ENCODE measurements around the gene CALR.
"Not testable (repeated sequence)": the region's sequence is repeated elsewhere in the genome, so short reads cannot be mapped to it uniquely, and the experiment has no call there.

Gene CALR

DNA sequence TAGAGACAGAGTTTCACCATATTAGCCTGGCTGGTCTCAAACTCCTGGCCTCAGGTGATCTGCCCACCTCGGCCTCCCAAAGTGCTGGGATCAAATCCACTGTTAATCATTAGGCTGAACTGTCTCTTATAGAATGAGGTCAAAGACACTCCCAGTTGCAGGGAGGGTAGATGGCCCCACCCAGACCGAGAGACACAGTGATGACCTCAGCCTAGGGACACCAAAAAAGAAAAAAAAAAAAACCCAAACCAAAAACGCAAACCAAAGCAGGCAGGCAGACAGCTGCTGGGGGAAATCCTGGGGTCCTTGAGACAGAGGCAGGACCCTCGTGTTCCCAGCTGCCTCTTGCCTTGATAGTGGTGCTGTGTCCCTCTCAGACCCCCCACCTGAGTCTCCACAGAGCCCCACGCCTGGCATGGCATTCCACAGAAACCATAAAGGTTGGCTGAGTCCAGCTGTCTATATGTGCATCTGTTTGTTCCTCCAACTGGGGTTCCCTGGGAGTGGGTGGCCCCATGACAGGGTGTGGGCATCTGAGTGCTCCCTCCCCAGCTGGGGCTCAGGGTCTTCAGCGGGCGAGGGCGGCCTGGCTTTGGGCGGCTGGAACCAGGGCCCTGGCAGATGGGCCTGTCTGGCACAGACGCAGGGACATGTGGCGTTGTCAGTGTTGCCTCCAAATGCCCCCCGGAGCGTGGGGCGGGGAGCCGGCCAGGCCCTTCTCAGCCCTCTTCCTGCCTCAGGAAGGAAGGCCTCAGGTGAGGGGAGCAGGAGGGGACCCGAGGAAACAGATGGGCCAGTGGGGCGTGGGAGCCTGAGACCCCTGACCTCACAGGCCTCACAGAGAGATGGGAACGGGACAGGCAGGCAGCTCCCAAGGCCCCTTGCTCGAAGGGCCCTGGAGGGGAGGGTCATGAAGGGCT, 36.2 kb downstream of the CALR start:
- peak overlapping the region in 9 of 11 experiments; percentile 42 to 79 (median 73); a peak in 18 of 22 replicates for H3K27ac ChIP-seq
- no peak for TF ChIP-seq Cebpa-rat (IDR thresholded peaks at IDR 0.05)
- H3K9ac ChIP-seq = peak overlapping the region in 9 of 11 experiments; percentile 28 to 71 (median 56); a peak in 18 of 22 replicates

DNA sequence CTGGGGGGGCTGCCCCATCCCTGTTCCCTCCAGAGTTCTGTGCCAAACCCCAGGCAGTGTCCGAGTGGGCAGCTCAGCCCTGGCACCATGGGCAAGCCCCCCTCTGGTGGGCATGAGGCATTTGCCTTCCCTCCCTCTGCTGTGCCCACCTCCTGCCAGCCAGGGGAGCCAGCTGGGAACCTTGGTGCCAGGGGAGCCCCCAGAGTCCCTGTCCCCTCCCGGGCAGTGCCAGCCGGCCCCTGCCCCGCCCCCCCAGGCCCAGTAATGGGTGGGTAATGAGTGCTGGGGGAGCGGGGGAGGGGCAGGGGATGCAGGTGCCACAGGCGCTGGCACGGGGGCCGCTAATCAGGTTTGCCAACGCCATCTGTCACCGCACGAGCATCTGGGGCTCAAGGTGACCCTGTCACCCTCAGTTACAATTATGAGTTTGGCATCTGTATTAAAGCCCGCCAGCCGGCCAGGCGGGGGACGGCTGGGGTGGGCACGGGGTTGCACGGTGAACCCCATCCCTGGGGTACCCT, 36.9 kb downstream of the CALR start:
- no peaks in the 10 kb centered on the region for H3K9me3 ChIP-seq (replicated peaks in 1 of 11)
- H3K9ac ChIP-seq = peak overlapping the region in 8 of 11 experiments; percentile 44 to 71 (median 58); a peak in 16 of 22 replicates
- H3K27ac ChIP-seq = peak overlapping the region in 9 of 11 experiments; percentile 42 to 79 (median 73); a peak in 17 of 22 replicates
- peaks cover 19 to 37% (median 34%) of the 10 kb centered on the region in 10 experiments for H3K4me1 ChIP-seq
- H3K36me3 ChIP-seq = no peaks in the 10 kb centered on the region
- H3K4me2 ChIP-seq = peak overlapping the region in 10 of 11 experiments; percentile 62 to 85 (median 74); a peak in 20 of 22 replicates
- TF ChIP-seq Cebpa-rat (IDR thresholded peaks at IDR 0.05) = no peak
- H3K4me3 ChIP-seq = no peak overlapping the region
- H4K20me1 ChIP-seq = no peaks in the 10 kb centered on the region
- H3K27me3 ChIP-seq = no peaks in the 10 kb centered on the region

More for the DNA sequence above, 36.2 kb downstream of the CALR start:
- peak overlapping the region; percentile 34 to 85 (median 72) for H3K4me2 ChIP-seq
- H3K4me3 ChIP-seq = no peak overlapping the region
- no peaks in the 10 kb centered on the region for H3K9me3 ChIP-seq (replicated peaks in 1 of 11)
- H4K20me1 ChIP-seq = no peaks in the 10 kb centered on the region
- H3K27me3 ChIP-seq = no peaks in the 10 kb centered on the region
- H3K4me1 ChIP-seq = peaks cover 19 to 34% (median 27%) of the 10 kb centered on the region in 10 experiments
- H3K36me3 ChIP-seq = no peaks in the 10 kb centered on the region

DNA sequence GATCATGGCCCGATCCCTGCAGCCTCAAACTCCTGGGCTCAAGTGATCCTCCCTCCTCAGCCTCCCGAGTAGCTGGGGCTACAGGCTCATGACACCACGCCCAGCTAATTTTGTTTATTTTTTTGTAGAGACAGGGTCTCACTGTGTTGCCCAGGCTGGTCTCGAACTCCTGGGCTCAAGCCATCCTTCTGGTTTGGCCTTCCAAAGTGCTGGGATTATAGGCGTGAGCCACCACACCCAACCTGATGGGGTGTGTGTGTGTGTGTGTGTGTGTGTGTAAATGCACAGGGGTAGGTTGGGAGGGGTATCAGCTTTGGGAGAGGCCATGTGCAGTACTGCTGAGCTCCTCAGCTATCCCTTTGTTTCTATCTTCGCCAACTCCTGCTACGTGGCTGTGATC, 37.7 kb downstream of the CALR start:
- not testable (repeated sequence) for H3K27ac ChIP-seq; H3K4me2 ChIP-seq; H3K4me3 ChIP-seq; H3K27me3 ChIP-seq; H3K9me3 ChIP-seq (replicated peaks in 1 of 11); H4K20me1 ChIP-seq; H3K9ac ChIP-seq; H3K36me3 ChIP-seq
- peaks cover 19 to 40% (median 35%) of the 10 kb centered on the region in 10 experiments for H3K4me1 ChIP-seq

DNA sequence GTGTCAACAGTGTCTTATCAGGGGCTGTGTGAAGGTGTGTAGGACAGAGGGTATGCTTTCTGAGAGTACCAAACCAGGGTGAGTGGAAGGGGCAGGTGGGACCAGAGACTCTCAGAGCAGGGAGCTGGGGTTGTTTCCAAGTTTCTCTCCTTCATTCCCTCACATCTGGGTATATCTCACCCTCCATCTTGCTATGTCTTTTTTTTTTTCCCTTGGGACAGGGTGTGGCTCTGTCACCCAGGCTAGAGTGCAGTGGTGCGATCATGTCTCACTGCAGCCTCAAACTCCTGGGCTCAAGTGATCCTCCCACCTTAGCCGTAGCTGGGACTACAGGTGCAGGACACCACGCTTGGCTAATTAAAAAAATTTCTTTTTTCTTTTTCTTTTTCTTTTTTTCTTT, 41.6 kb downstream of the CALR start:
- Histone ChIP-seq H3K9ac (no peak overlapping the region), H3K9me3 (replicated peaks in 1 of 11) (no peaks in the 10 kb centered on the region), H3K4me3 (no peak overlapping the region), H3K4me2 (peak overlapping the region in 9 of 11 experiments; percentile 26 to 58 (median 37); a peak in 16 of 22 replicates), H3K27ac (no peak overlapping the region), H4K20me1 (peaks cover 0 to 5% (median 0%) of the 10 kb centered on the region in 11 experiments; a peak in 1 of 22 replicates), H3K36me3 (no peaks in the 10 kb centered on the region), H3K27me3 (no peaks in the 10 kb centered on the region), H3K4me1 (peaks cover 17 to 43% (median 37%) of the 10 kb centered on the region in 10 experiments)
- TF ChIP-seq Cebpa-rat (IDR thresholded peaks at IDR 0.05) = no peak

DNA sequence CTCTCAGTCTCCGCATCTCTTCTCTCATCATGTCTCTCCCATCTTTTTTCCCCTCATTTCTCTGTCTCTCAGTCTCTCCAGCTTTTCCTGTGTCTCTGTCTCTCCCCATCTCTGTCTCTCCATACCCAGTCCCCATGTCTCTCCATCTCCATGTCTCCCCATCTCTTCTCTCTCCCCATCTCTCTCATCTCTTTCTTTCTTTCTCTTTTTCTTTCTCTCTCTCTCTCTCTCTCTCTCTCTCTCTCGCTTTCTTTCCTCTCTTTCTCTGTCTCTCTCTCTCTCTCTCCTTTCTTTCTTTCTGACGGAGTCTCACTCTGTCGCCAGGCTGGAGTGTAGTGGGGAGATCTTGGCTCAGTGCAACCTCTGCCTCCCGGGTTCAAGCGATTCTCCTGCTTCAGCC, 44.2 kb downstream of the CALR start:
- Histone ChIP-seq H3K9ac (peak overlapping the region in 5 of 11 experiments; percentile 62 to 71 (median 69); a peak in 7 of 22 replicates), H3K4me2 (peak overlapping the region; percentile 65 to 95 (median 84))
- no peak for TF ChIP-seq Cebpa-rat (IDR thresholded peaks at IDR 0.05)

DNA sequence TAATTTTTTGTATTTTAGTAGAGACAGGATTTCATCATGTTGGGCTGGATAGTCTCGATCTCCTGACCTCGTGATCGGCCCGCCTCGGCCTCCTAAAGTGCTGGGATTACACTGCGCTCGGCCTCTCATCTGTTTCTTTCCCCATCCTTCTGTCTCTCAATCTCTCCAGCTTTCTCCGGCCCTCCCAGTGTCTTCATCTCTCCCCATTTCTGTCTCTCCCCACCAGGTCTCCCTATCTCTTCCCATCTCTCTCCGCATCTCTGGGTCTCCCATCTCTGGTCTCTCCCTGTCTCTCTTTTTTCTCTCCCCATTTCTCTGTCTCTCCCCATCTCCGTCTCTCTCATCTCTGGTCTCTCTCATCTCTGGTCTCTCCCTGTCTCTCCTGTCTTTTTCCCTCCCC, 44.7 kb downstream of the CALR start:
- H3K9ac ChIP-seq = peak overlapping the region; percentile 34 to 71 (median 62); a peak in 20 of 22 replicates
- peaks cover 0 to 16% (median 0%) of the 10 kb centered on the region in 11 experiments; a peak in 1 of 22 replicates for H4K20me1 ChIP-seq
- H3K27ac ChIP-seq = peak overlapping the region in 7 of 11 experiments; percentile 13 to 51 (median 41); a peak in 7 of 22 replicates
- peaks cover 26 to 65% (median 61%) of the 10 kb centered on the region in 10 experiments for H3K4me1 ChIP-seq
- TF ChIP-seq Cebpa-rat (IDR thresholded peaks at IDR 0.05) = no peak
- H3K36me3 ChIP-seq = no peaks in the 10 kb centered on the region
- H3K4me2 ChIP-seq = peak overlapping the region; percentile 65 to 95 (median 84)
- peak overlapping the region; percentile 42 to 67 (median 58) for H3K4me3 ChIP-seq
- no peaks in the 10 kb centered on the region for H3K9me3 ChIP-seq (replicated peaks in 1 of 11)
- H3K27me3 ChIP-seq = 0 out of 22 replicates have a peak, but pooled peaks cover 0 to 4% (median 0%) of the 10 kb centered on the region in 11 experiments

More for the DNA sequence above, 44.2 kb downstream of the CALR start:
- Histone ChIP-seq H4K20me1 (peaks cover 0 to 16% (median 0%) of the 10 kb centered on the region in 11 experiments; a peak in 1 of 22 replicates), H3K4me3 (peak overlapping the region in 2 of 10 experiments; percentile 45 to 67; a peak in 2 of 20 replicates), H3K27me3 (0 out of 22 replicates have a peak, but pooled peaks cover 0 to 4% (median 0%) of the 10 kb centered on the region in 11 experiments), H3K9me3 (replicated peaks in 1 of 11) (no peaks in the 10 kb centered on the region), H3K27ac (no peak overlapping the region), H3K4me1 (peaks cover 26 to 61% (median 56%) of the 10 kb centered on the region in 10 experiments), H3K36me3 (no peaks in the 10 kb centered on the region)

DNA sequence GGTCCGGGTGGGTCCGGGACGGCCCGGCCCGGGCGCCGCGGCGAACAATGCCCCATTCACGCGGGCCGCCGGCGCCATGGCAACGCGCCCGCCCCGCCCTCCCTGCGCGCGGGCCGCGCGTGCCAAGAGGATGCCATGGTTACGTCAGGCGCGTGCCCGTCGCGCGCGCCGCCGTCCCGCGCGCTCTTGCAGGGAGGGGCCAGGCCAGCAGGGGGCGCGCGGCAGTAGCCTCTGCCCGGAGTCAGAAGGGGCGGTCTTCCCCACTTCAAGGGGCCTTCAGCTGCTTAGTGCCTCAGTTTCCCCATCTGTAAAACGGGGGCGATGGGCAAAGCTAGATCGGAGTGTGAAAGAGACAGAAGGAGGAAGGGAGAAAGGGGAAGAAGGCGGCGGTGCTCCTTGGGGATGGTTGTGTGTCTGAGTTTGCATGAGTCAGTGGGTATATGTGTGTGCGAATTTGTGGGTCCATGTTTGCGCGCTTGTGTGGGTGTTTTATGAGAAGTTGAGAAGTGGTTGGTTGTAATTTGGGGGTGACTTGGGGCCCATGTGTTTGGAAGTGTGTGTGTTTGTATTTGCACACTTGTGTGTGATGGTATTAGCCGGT, 45.2 kb downstream of the CALR start:
- peak overlapping the region; percentile 34 to 71 (median 62); a peak in 20 of 22 replicates for H3K9ac ChIP-seq
- peak overlapping the region in 6 of 11 experiments; percentile 40 to 51 (median 46); a peak in 4 of 22 replicates for H3K27ac ChIP-seq
- H3K4me2 ChIP-seq = peak overlapping the region; percentile 65 to 95 (median 84)
- peaks cover 26 to 71% (median 63%) of the 10 kb centered on the region in 10 experiments for H3K4me1 ChIP-seq
- no peaks in the 10 kb centered on the region for H3K9me3 ChIP-seq (replicated peaks in 1 of 11)
- H3K36me3 ChIP-seq = no peaks in the 10 kb centered on the region
- H3K27me3 ChIP-seq = 0 out of 22 replicates have a peak, but pooled peaks cover 0 to 4% (median 0%) of the 10 kb centered on the region in 11 experiments
- H4K20me1 ChIP-seq = peaks cover 0 to 16% (median 0%) of the 10 kb centered on the region in 11 experiments; a peak in 1 of 22 replicates
- TF ChIP-seq Cebpa-rat (IDR thresholded peaks at IDR 0.05) = no peak
- peak overlapping the region; percentile 42 to 67 (median 58) for H3K4me3 ChIP-seq

DNA sequence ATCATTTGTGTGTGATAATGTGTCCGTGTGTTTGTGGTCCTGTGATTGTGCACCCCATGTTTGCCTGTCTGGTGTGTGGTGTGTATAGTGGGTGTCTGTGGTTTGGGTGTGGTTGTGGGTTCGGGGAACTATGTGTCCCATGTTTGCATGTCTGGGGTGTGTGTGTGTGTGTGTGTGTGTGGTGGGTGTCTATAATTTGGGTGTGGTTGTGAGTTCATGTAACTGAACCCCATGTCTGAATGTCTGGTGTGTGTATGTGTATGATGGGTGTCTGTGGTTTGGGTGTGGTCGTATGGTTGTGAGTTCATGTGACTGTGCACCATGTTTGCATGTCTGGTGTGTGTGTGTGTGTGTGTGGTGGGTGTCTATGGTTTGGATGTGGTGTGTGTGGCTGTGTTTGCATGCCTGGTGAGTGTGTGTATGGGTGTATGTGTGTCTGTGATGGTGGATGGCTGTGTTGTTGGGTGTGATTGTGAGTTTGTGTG, 45.8 kb downstream of the CALR start:
- H3K4me1 ChIP-seq = peaks cover 26 to 71% (median 63%) of the 10 kb centered on the region in 10 experiments
- peaks cover 0 to 3% (median 0%) of the 10 kb centered on the region in 11 experiments; a peak in 7 of 22 replicates for H3K9me3 ChIP-seq (replicated peaks in 1 of 11)
- TF ChIP-seq Cebpa-rat (IDR thresholded peaks at IDR 0.05) = no peak
- no peaks in the 10 kb centered on the region for H3K36me3 ChIP-seq
- peak overlapping the region; percentile 65 to 95 (median 84) for H3K4me2 ChIP-seq
- peak overlapping the region in 6 of 11 experiments; percentile 20 to 41 (median 34); a peak in 9 of 22 replicates for H3K27ac ChIP-seq
- H3K27me3 ChIP-seq = 0 out of 22 replicates have a peak, but pooled peaks cover 0 to 4% (median 0%) of the 10 kb centered on the region in 11 experiments
- H3K9ac ChIP-seq = peak overlapping the region in 7 of 11 experiments; percentile 4 to 50 (median 33); a peak in 9 of 22 replicates
- H3K4me3 ChIP-seq = no peak overlapping the region
- H4K20me1 ChIP-seq = peaks cover 0 to 16% (median 0%) of the 10 kb centered on the region in 11 experiments; a peak in 1 of 22 replicates

All from BLaER1 treated with 17β-estradiol and CSF1 and Interleukin-3, amounts not matched to agents 10 nM and 100 nM (cell line).